ENCODE measurements around the gene REEP1.

REEP1 gene

DNA sequence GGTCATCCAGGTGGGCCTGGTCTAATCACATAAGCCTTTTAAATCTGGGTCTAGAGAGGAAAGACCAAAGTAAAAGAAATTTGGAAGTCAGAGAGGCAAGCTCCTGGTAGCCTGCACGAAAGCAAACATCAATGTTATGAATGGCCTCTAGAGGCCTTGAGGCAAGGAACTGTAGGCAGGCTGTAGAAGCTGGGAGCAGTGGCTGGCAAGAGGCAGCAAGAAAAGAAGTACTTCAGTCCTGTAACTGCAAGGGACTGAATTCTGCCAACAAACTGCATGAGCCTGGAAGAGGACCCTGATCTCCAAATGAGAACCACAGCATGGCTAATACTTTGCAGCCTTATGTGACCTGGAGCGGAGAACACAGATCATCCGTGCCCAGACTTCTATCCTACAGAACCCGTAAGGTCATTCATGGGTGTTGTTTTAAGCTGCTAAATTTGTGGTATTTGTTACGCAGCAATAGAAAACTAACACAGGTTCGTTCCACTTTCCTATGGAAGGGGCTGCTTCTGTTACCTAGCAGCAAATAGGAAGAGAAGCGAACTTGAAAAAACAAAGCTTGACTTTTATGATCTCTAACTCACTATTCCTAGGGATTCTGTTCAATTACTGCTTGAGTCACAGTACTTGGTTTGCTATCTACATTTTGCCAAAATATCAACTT is 143.4 kb downstream of the REEP1 start:
- DNase-seq, result no peak

GRCh38 chr2:86189782-86190416 is 147.5 kb downstream of the REEP1 start:
- no peak for DNase-seq

DNA sequence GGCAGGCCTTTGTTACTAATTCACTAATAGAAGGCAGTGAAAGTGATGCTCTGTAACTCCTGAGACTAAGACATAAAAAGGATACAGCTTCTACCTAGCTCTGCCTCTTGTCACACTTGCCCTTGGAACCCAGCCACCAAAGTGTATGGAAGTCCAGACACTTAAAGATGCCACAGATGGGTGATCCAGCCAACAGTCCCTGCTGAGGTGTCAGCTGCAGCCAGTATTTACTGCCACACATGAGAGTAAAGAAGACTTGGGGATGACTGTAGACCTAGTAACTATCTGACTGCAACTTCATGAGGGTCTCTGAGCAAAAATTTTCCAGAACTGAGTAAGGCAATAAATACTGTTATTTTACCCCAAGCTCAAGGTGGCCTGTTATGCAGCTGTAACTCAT is 151.0 kb downstream of the REEP1 start:
- DNase-seq, result no peak

GRCh38 chr2:86185517-86186212 is 151.8 kb downstream of the REEP1 start:
- DNase-seq, result peak in 1 of 2 donors; percentile 56

- DNase-seq, result no peak
These were observed 160.8 kb downstream of the REEP1 start for GRCh38 chr2:86176597-86176996.

DNA sequence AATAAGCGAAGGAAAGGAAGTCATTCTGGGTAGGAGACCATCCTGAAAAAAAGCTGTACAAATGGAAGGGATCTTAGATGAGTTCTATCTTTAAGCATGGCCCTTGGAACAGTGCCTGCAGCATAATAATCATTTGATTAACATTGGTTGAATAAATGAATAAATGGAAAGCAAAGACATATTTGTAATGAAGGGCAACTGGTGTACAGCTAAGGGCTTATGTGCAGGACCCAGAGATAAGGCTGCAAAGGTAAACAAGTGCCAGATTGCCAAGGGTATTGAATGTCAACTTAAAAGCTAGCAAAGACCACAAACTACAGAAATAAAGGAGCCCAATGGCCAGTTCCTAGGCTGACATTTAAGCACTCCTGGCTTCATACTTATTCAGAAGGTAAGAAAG is 161.6 kb downstream of the REEP1 start:
- DNase-seq, result no peak

GRCh38 chr2:86174445-86174844 is 163.0 kb downstream of the REEP1 start:
- DNase-seq, result no peak

GRCh38 chr2:86172610-86173009 is 164.8 kb downstream of the REEP1 start:
- no peak for DNase-seq

- no peak for DNase-seq
These were observed 166.1 kb downstream of the REEP1 start for GRCh38 chr2:86171295-86171694.

- no peak for DNase-seq
These were observed 167.0 kb downstream of the REEP1 start for GRCh38 chr2:86170449-86170848.
